B cell (primary cell): ENCODE data around the gene TBXAS1. TPM values are rescaled to one million over a fixed set of nuclear protein-coding genes. Genes with fewer than 3 reads are reported as not detected.

Experiments
- ATAC-seq: fragments of 200-7000 bp; cut with Tn5 transposase; one replicate; pipeline ENCODE4 v1.10.0; 2021; ENCODE audit warnings: low read depth, mild to moderate bottlenecking, moderate number of reproducible peaks, moderate library complexity
- CTCF ChIA-PET: fragments of 350-600 bp; sonication (Branson Sonifier 250); formaldehyde crosslinking; loops from one replicate; lab custom pipeline; 2021; ENCODE audit warnings: antibody characterized with exemption, inconsistent platforms; lab: Charles Lee
- POLR2A ChIA-PET: fragments of 350-600 bp; sonication (Branson Sonifier 250); formaldehyde crosslinking; loops from one replicate; lab custom pipeline; 2021; ENCODE audit warnings: antibody characterized with exemption; lab: Charles Lee
- DNase-seq: peaks from one replicate; pipeline ENCODE4 v3.0.0; 2013
- H2AFZ ChIP-seq: 2 replicates; pipeline ENCODE4 v1.6.1; 2012; ENCODE audit warnings: mild to moderate bottlenecking, low read depth, low read length; ENCODE audit not compliant: insufficient read depth, poor library complexity, severe bottlenecking
- H3K27ac ChIP-seq, 2 donors: 1 replicate in 1 of 2; 2 replicates in 1 of 2; pipeline ENCODE4 v1.5.1; 2012 to 2013; ENCODE audit warnings: low read length in 2 of 2, mild to moderate bottlenecking in 2 of 2, moderate library complexity in 1 of 2
- H3K27me3 ChIP-seq, 4 experiments: fragments of 200-600 bp in 1 of 4; sonication (generic) in 1 of 4; replicated peaks in 1 of 4; 1 replicate in 2 of 4; 2 replicates in 2 of 4; pipeline versions ENCODE4 v1.6.1 to v1.7.0; 2013 to 2016; ENCODE audit warnings: low read length in 3 of 4, mild to moderate bottlenecking in 2 of 4, mixed read lengths in 1 of 4, moderate library complexity in 1 of 4; ENCODE audit not compliant: insufficient read depth in 4 of 4, control insufficient read depth in 3 of 4; ENCODE audit errors: control extremely low read depth in 1 of 4
- H3K36me3 ChIP-seq, 2 experiments: replicated peaks in 1 of 2; 1 replicate in 1 of 2; 2 replicates in 1 of 2; pipeline versions ENCODE4 v1.6.1 to v1.7.1; 2013; ENCODE audit warnings: low read length in 1 of 2; ENCODE audit not compliant: insufficient read depth in 2 of 2, control insufficient read depth in 1 of 2; ENCODE audit errors: control extremely low read depth in 1 of 2, extremely low read depth in 1 of 2
- H3K4me1 ChIP-seq, 2 donors: fragments of 200-600 bp in 1 of 2; sonication (generic) in 1 of 2; 1 replicate in 1 of 2; 2 replicates in 1 of 2; pipeline versions ENCODE4 v1.5.1 to v1.6.1; 2013 to 2017; ENCODE audit warnings: low read length in 2 of 2; ENCODE audit not compliant: control insufficient read depth in 2 of 2, insufficient read depth in 2 of 2
- H3K4me2 ChIP-seq: replicated peaks from 2 replicates; pipeline ENCODE3; 2012; ENCODE audit warnings: mild to moderate bottlenecking, low read depth, low read length; ENCODE audit not compliant: poor library complexity, severe bottlenecking
- H3K4me3 ChIP-seq, 5 experiments: fragments of 200-600 bp in 1 of 5; sonication (generic) in 1 of 5; 1 replicate in 3 of 5; 2 replicates in 2 of 5; pipeline versions ENCODE4 v1.5.1 to v1.7.0; 2011 to 2016; ENCODE audit warnings: low read length in 4 of 5, mild to moderate bottlenecking in 4 of 5, low read depth in 2 of 5, control low read depth in 1 of 5, moderate library complexity in 1 of 5; ENCODE audit not compliant: insufficient read depth in 1 of 5; ENCODE audit errors: control extremely low read depth in 1 of 5, extremely low read depth in 1 of 5
- H3K79me2 ChIP-seq: fragments of 200-600 bp; sonication (generic); one replicate; pipeline ENCODE4 v1.6.0; 2016; ENCODE audit warnings: low read length; ENCODE audit not compliant: control insufficient read depth, insufficient read depth
- H3K9ac ChIP-seq: fragments of 200-600 bp; sonication (generic); 2 replicates; pipeline ENCODE4 v1.6.1; 2017; ENCODE audit warnings: mild to moderate bottlenecking, low read length, moderate library complexity
- H3K9me3 ChIP-seq, 3 donors: one replicate each; pipeline versions ENCODE4 v1.6.1 to v1.7.1; 2013; ENCODE audit warnings: low read length in 2 of 3; ENCODE audit not compliant: control insufficient read depth in 2 of 3, insufficient read depth in 1 of 3; ENCODE audit errors: control extremely low read depth in 1 of 3
- H4K20me1 ChIP-seq: 2 replicates; pipeline ENCODE4 v1.6.0; 2012; ENCODE audit warnings: mild to moderate bottlenecking, low read length; ENCODE audit not compliant: insufficient read depth, control insufficient read depth, poor library complexity, severe bottlenecking
- H3K27ac Mint-ChIP-seq: one replicate; pipeline ENCODE4 v1.8.0; 2021; ENCODE audit warnings: mixed read lengths
- H3K27me3 Mint-ChIP-seq: one replicate; pipeline ENCODE4 v1.8.0; 2021; ENCODE audit warnings: mixed read lengths
- H3K4me1 Mint-ChIP-seq: one replicate; pipeline ENCODE4 v1.8.0; 2021; ENCODE audit warnings: mixed read lengths
- H3K4me3 Mint-ChIP-seq: one replicate; pipeline ENCODE4 v1.8.0; 2021; ENCODE audit warnings: mixed read lengths
- H3K9me3 Mint-ChIP-seq: one replicate; pipeline ENCODE4 v1.8.0; 2022; ENCODE audit warnings: mixed read lengths; ENCODE audit not compliant: insufficient read depth
- CTCF ChIP-seq: fragments of 200-600 bp; IDR thresholded peaks from one replicate; pipeline ENCODE4 v1.8.0; 2022; ENCODE audit warnings: antibody characterized with exemption, mild to moderate bottlenecking
- EZH2 ChIP-seq: IDR thresholded peaks from 2 replicates; pipeline ENCODE4 v1.6.1; 2012; ENCODE audit warnings: borderline replicate concordance, low read depth, mild to moderate bottlenecking, moderate library complexity, low read length; ENCODE audit not compliant: insufficient read depth, poor library complexity, severe bottlenecking
- WGBS: methylation state at CpG from one replicate; pipeline ENCODE4 v1.1.5; 2013; ENCODE audit warnings: missing lambda C conversion rate; ENCODE audit not compliant: insufficient coverage; 5-methylcytosine and 5-hydroxymethylcytosine counted together
- intact Hi-C: fragments of 100-400 bp; cut with micrococcal nuclease; formaldehyde crosslinking; loops from one replicate; pipeline ENCODE4 v1.10.0; 2022
- polyA plus RNA-seq: library from polyadenylated mRNA; depleted of rRNA; stranded (reverse); fragments of >200 nt; gene quantifications from 2 replicates; pipeline ENCODE4 v1.2.3, GENCODE V29; 2012
- total RNA-seq, 2 donors: library from RNA; stranded (reverse); fragments of 120-200 nt in 1 of 2; gene quantifications; 1 replicate in 1 of 2; 2 replicates in 1 of 2; pipeline versions ENCODE4 v1.2.3 to v1.2.4, GENCODE V29; 2013 to 2022

Gene TBXAS1
- total and polyA plus RNA-seq, 2 donors (not counting 1 experiment from before 2014, with no cell fraction given), result 8.1 to 21.0 TPM

- no peak for ATAC-seq
- intact Hi-C loops, result loop anchor here (5.0 kb wide), 1 partner anchor 80 kb away; no protein-coding TSS in a partner anchor
- no peak for DNase-seq
- H3K79me2 ChIP-seq, result no peaks in the 10 kb centered on the region
- H3K9me3 Mint-ChIP-seq, result no peaks in the 10 kb centered on the region
- no peak overlapping the region for H2AFZ ChIP-seq
- no peak overlapping the region for H3K27ac ChIP-seq
- CTCF ChIA-PET, result no interaction called here
- H3K27ac Mint-ChIP-seq, result no peak overlapping the region
- TF ChIP-seq EZH2 (no peak), CTCF (no peak)
- H3K4me2 ChIP-seq, result no peak overlapping the region
- POLR2A ChIA-PET, result no interaction called here
- H3K9ac ChIP-seq, result no peak overlapping the region
- H4K20me1 ChIP-seq, result no peaks in the 10 kb centered on the region
- peaks cover 34% of the 10 kb centered on the region for H3K4me1 Mint-ChIP-seq
- peaks cover 10% of the 10 kb centered on the region for H3K27me3 Mint-ChIP-seq
- H3K27me3 ChIP-seq, result no peaks in the 10 kb centered on the region
- H3K9me3 ChIP-seq, result peaks cover 0 to 3% (median 0%) of the 10 kb centered on the region in 3 donors
- no peak overlapping the region for H3K4me3 ChIP-seq
- H3K4me1 ChIP-seq, result peaks cover 32 to 34% of the 10 kb centered on the region in 2 donors
- H3K36me3 ChIP-seq, result no peaks in the 10 kb centered on the region
- no peak overlapping the region for H3K4me3 Mint-ChIP-seq
Measured at GRCh38 chr7:139827042-139827441, 2.0 kb upstream of the TBXAS1 start.

DNA sequence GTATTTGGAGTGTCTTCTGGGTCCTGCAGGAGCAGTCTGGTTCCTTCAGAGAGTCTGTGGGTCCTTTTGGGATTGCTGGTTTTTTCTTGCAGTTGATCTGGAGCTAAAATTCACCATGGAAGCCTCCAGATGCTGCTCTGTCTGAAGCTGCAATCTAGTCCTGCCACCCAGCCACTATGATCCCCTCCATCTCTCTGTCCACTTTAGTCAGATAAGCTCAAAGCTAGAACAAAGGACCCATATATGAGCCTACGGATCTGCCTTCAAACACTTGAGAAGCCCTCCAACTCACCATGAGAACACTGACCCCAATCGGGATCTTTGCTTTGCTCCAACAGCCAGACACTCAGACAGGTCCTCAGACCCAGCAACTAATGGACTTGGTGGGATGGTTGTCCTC is 618 bp upstream of the TBXAS1 start:
- H3K9me3 ChIP-seq, result peaks cover 0 to 7% (median 0%) of the 10 kb centered on the region in 3 donors
- peak overlapping the region; percentile 65 for H3K4me2 ChIP-seq
- Mint-ChIP-seq H3K4me3 (no peak overlapping the region), H3K9me3 (no peaks in the 10 kb centered on the region), H3K27me3 (peaks cover 10% of the 10 kb centered on the region), H3K4me1 (peaks cover 34% of the 10 kb centered on the region), H3K27ac (peak overlapping the region; percentile 43)
- H3K4me3 ChIP-seq, result peak overlapping the region in 1 of 5 experiments; percentile 46
- peak overlapping the region; percentile 41 for H3K9ac ChIP-seq
- TF ChIP-seq CTCF, result no peak
- TF ChIP-seq EZH2, result no peak
- no peaks in the 10 kb centered on the region for H3K27me3 ChIP-seq
- WGBS, result 100% methylated on average over 2 of the region's 2 CpGs
- H3K36me3 ChIP-seq, result no peaks in the 10 kb centered on the region
- DNase-seq, result no peak
- CTCF ChIA-PET, result interaction anchor here (0.8 kb wide), 1 partner anchor 88 kb away, joined by 3 read pairs; no protein-coding TSS in a partner anchor
- H3K27ac ChIP-seq, result peak overlapping the region; percentile 56 to 69
- H3K79me2 ChIP-seq, result no peaks in the 10 kb centered on the region
- no peaks in the 10 kb centered on the region for H4K20me1 ChIP-seq
- POLR2A ChIA-PET, result no interaction called here
- H3K4me1 ChIP-seq, result peaks cover 32 to 34% of the 10 kb centered on the region in 2 donors
- ATAC-seq, result no peak
- peak overlapping the region; percentile 36 for H2AFZ ChIP-seq
- intact Hi-C loops, result loop anchor here (2.0 to 5.0 kb wide), 2 partner anchors 52 to 79 kb away; partner anchors contain the start of gene HIPK2
